ENCODE results near the gene ACR.

Gene ACR

GRCh38 chr22:50708996-50709395 is 29.0 kb upstream of the ACR start:
- Histone ChIP-seq H2AFZ (ENCODE audit: low read depth, low read length, severe bottlenecking) (no peak overlapping the region), H3K4me3 (ENCODE audit: insufficient read depth, low read length, poor library complexity, severe bottlenecking) (no peak overlapping the region), H3K36me3 (ENCODE audit: low read length) (no peaks in the 10 kb centered on the region), H3K9me2 (replicated peaks; ENCODE audit: insufficient read depth, low read length) (no peaks in the 10 kb centered on the region), H3K9ac (ENCODE audit: low read length) (no peak overlapping the region), H3K27me3 (ENCODE audit: low read length) (no peaks in the 10 kb centered on the region), H3K79me2 (ENCODE audit: insufficient read depth, low read length) (no peaks in the 10 kb centered on the region), H3K9me3 (ENCODE audit: insufficient read depth, low read length) (no peaks in the 10 kb centered on the region), H3F3A (ENCODE audit: insufficient read depth) (no peaks in the 10 kb centered on the region), H4K20me1 (ENCODE audit: low read depth, low read length) (no peaks in the 10 kb centered on the region), H3K27ac (ENCODE audit: low read depth, low read length) (no peak overlapping the region), H3K4me2 (ENCODE audit: low read depth, low read length, poor library complexity, severe bottlenecking) (no peak overlapping the region)
- no peak for TF ChIP-seq CTCF (IDR thresholded peaks at IDR 0.05; ENCODE audit: insufficient read depth, low read length, poor library complexity, severe bottlenecking)
- no peak for TF ChIP-seq EZH2phosphoT487 (conservative IDR thresholded peaks at IDR 0.05; ENCODE audit: low read length)

GRCh38 chr22:50710221-50710620 is 27.8 kb upstream of the ACR start:
- no peaks in the 10 kb centered on the region for H4K20me1 ChIP-seq (ENCODE audit: low read depth, low read length)
- no peaks in the 10 kb centered on the region for H3K36me3 ChIP-seq (ENCODE audit: low read length)

GRCh38 chr22:50710886-50711285 is 27.1 kb upstream of the ACR start:
- H3F3A ChIP-seq (ENCODE audit: insufficient read depth) = no peaks in the 10 kb centered on the region
- H3K27ac ChIP-seq (ENCODE audit: low read depth, low read length) = no peak overlapping the region
- no peaks in the 10 kb centered on the region for H3K27me3 ChIP-seq (ENCODE audit: low read length)
- H3K4me3 ChIP-seq (ENCODE audit: insufficient read depth, low read length, poor library complexity, severe bottlenecking) = no peak overlapping the region
- H2AFZ ChIP-seq (ENCODE audit: low read depth, low read length, severe bottlenecking) = no peak overlapping the region
- no peak overlapping the region for H3K9ac ChIP-seq (ENCODE audit: low read length)
- no peaks in the 10 kb centered on the region for H3K36me3 ChIP-seq (ENCODE audit: low read length)
- H3K9me2 ChIP-seq (replicated peaks; ENCODE audit: insufficient read depth, low read length) = no peaks in the 10 kb centered on the region
- TF ChIP-seq CTCF (IDR thresholded peaks at IDR 0.05; ENCODE audit: insufficient read depth, low read length, poor library complexity, severe bottlenecking) (no peak), EZH2phosphoT487 (conservative IDR thresholded peaks at IDR 0.05; ENCODE audit: low read length) (no peak)
- no peaks in the 10 kb centered on the region for H4K20me1 ChIP-seq (ENCODE audit: low read depth, low read length)
- H3K9me3 ChIP-seq (ENCODE audit: insufficient read depth, low read length) = no peaks in the 10 kb centered on the region
- no peak overlapping the region for H3K4me2 ChIP-seq (ENCODE audit: low read depth, low read length, poor library complexity, severe bottlenecking)
- no peaks in the 10 kb centered on the region for H3K79me2 ChIP-seq (ENCODE audit: insufficient read depth, low read length)

More at GRCh38 chr22:50710221-50710620, 27.8 kb upstream of the ACR start:
- no peaks in the 10 kb centered on the region for H3K79me2 ChIP-seq (ENCODE audit: insufficient read depth, low read length)
- no peak overlapping the region for H3K4me2 ChIP-seq (ENCODE audit: low read depth, low read length, poor library complexity, severe bottlenecking)
- no peak overlapping the region for H2AFZ ChIP-seq (ENCODE audit: low read depth, low read length, severe bottlenecking)
- H3K4me3 ChIP-seq (ENCODE audit: insufficient read depth, low read length, poor library complexity, severe bottlenecking) = no peak overlapping the region
- no peaks in the 10 kb centered on the region for H3K27me3 ChIP-seq (ENCODE audit: low read length)
- H3F3A ChIP-seq (ENCODE audit: insufficient read depth) = no peaks in the 10 kb centered on the region
- TF ChIP-seq CTCF (IDR thresholded peaks at IDR 0.05; ENCODE audit: insufficient read depth, low read length, poor library complexity, severe bottlenecking) (no peak), EZH2phosphoT487 (conservative IDR thresholded peaks at IDR 0.05; ENCODE audit: low read length) (no peak)
- no peaks in the 10 kb centered on the region for H3K9me2 ChIP-seq (replicated peaks; ENCODE audit: insufficient read depth, low read length)
- no peak overlapping the region for H3K27ac ChIP-seq (ENCODE audit: low read depth, low read length)
- H3K9me3 ChIP-seq (ENCODE audit: insufficient read depth, low read length) = no peaks in the 10 kb centered on the region
- no peak overlapping the region for H3K9ac ChIP-seq (ENCODE audit: low read length)
